HepG2 (cell line): ENCODE results near the gene PPM1G. TPM values are rescaled to one million over a fixed set of nuclear protein-coding genes. Genes with fewer than 3 reads are reported as not detected.

Source experiments
- CCAR2 ChIP-seq: fragments of 200-400 bp; formaldehyde crosslinking; optimal IDR thresholded peaks from 2 replicates; pipeline ENCODE3; 2018; ENCODE audit warnings: low read depth, mild to moderate bottlenecking, low read length, moderate library complexity
- CHD4 ChIP-seq: fragments of 200-600 bp; sonication (generic); IDR thresholded peaks from 2 replicates; pipeline ENCODE4 v1.7.0; 2017; ENCODE audit warnings: mild to moderate bottlenecking, low read length, borderline replicate concordance
- ETV6 ChIP-seq: sonication (generic); formaldehyde crosslinking; conservative IDR thresholded peaks from 2 replicates; pipeline ENCODE4 v1.4.0; 2020; ENCODE audit warnings: missing genetic modification reagents
- HDAC6 ChIP-seq: fragments of 200-600 bp; sonication (generic); IDR thresholded peaks from 2 replicates; pipeline ENCODE4 v1.7.0; 2017; ENCODE audit warnings: mild to moderate bottlenecking, antibody characterized with exemption, low read length, low read depth
- HOXA3 ChIP-seq: sonication (generic); formaldehyde crosslinking; IDR thresholded peaks from 2 replicates; pipeline ENCODE4 v1.5.0; 2020; ENCODE audit warnings: missing genetic modification reagents
- MAFK ChIP-seq, 2 experiments: IDR thresholded peaks in 1 of 2; conservative IDR thresholded peaks in 1 of 2; 2 replicates each; pipeline ENCODE4 v1.6.1; 2011; ENCODE audit warnings: improper control_type of control experiment in 2 of 2, low read length in 2 of 2
- NCOA2 ChIP-seq: sonication (generic); formaldehyde crosslinking; IDR thresholded peaks from 2 replicates; pipeline ENCODE4 v1.8.0; 2022; ENCODE audit warnings: inconsistent platforms
- ONECUT2 ChIP-seq: sonication (generic); formaldehyde crosslinking; IDR thresholded peaks from 2 replicates; pipeline ENCODE4 v1.4.0; 2020; ENCODE audit warnings: missing genetic modification reagents
- PAF1 ChIP-seq: IDR thresholded peaks from 2 replicates; pipeline ENCODE4 v1.6.1; 2016; ENCODE audit warnings: missing genetic modification reagents, missing compliant biosample characterization
- PBX2 ChIP-seq: IDR thresholded peaks from 2 replicates; pipeline ENCODE4 v1.6.1; 2016; ENCODE audit warnings: control low read depth
- POLR2A ChIP-seq, 2 experiments: IDR thresholded peaks; 2 replicates each; pipeline ENCODE4 v1.6.1; 2011; ENCODE audit warnings: low read depth in 2 of 2, low read length in 2 of 2, mild to moderate bottlenecking in 1 of 2, moderate library complexity in 1 of 2; ENCODE audit not compliant: insufficient read depth in 1 of 2
- POLR2AphosphoS5 ChIP-seq: IDR thresholded peaks from 2 replicates; pipeline ENCODE4 v1.6.1; 2012; ENCODE audit warnings: low read depth, low read length
- SCMH1 ChIP-seq: sonication (generic); formaldehyde crosslinking; IDR thresholded peaks from 2 replicates; pipeline ENCODE4 v1.9.0; 2021; ENCODE audit warnings: missing genetic modification reagents, mild to moderate bottlenecking, borderline replicate concordance
- SMAD1 ChIP-seq: sonication (generic); formaldehyde crosslinking; IDR thresholded peaks from 2 replicates; pipeline ENCODE4 v1.4.0; 2020; ENCODE audit warnings: missing genetic modification reagents, low read depth, mild to moderate bottlenecking, borderline replicate concordance
- ZBTB33 ChIP-seq: sonication (generic); formaldehyde crosslinking; IDR thresholded peaks from 2 replicates; pipeline ENCODE4 v1.4.0; 2020; ENCODE audit warnings: missing genetic modification reagents
- ZEB1 ChIP-seq: IDR thresholded peaks from 2 replicates; pipeline ENCODE4 v1.6.1; 2012; ENCODE audit warnings: mild to moderate bottlenecking, low read depth, inconsistent platforms; ENCODE audit not compliant: insufficient replicate concordance
- ZNF275 ChIP-seq: sonication (generic); formaldehyde crosslinking; IDR thresholded peaks from 2 replicates; pipeline ENCODE4 v1.8.0; 2022; ENCODE audit warnings: missing genetic modification reagents, mild to moderate bottlenecking, inconsistent platforms, borderline replicate concordance
- ZNF367 ChIP-seq: sonication (generic); formaldehyde crosslinking; IDR thresholded peaks from 2 replicates; pipeline ENCODE4 v1.4.0; 2020; ENCODE audit warnings: missing genetic modification reagents, borderline replicate concordance
- ZNF441 ChIP-seq: sonication (generic); formaldehyde crosslinking; IDR thresholded peaks from 2 replicates; pipeline ENCODE4 v1.7.0; 2021; ENCODE audit warnings: missing genetic modification reagents, borderline replicate concordance
- ZNF766 ChIP-seq: sonication (generic); formaldehyde crosslinking; IDR thresholded peaks from 2 replicates; pipeline ENCODE4 v1.5.0; 2020; ENCODE audit warnings: missing genetic modification reagents, borderline replicate concordance
- ZNF768 ChIP-seq: sonication (generic); formaldehyde crosslinking; IDR thresholded peaks from 2 replicates; pipeline ENCODE4 v1.4.0; 2020; ENCODE audit warnings: missing genetic modification reagents
- ZNF790 ChIP-seq: sonication (generic); formaldehyde crosslinking; IDR thresholded peaks from 2 replicates; pipeline ENCODE4 v1.8.0; 2022; ENCODE audit warnings: missing genetic modification reagents, mild to moderate bottlenecking, borderline replicate concordance
- ZSCAN21 ChIP-seq: sonication (generic); formaldehyde crosslinking; IDR thresholded peaks from 2 replicates; pipeline ENCODE4 v1.8.0; 2022; ENCODE audit warnings: mild to moderate bottlenecking, missing genetic modification reagents, moderate library complexity, borderline replicate concordance
- polyA plus RNA-seq, 8 experiments: library from polyadenylated mRNA; depleted of rRNA in 3 of 8; stranded (reverse) in 7 of 8; unstranded in 1 of 8; fragments of >200 nt; fragmentation: Illumina TruSeq in 4 of 8; extraction: Trizol in 4 of 8; gene quantifications; 2 replicates each; pipeline versions ENCODE4 v1.2.1 to v1.2.3, GENCODE V29; 2011 to 2016; ENCODE audit warnings: low read depth in 4 of 8, missing spikeins in 1 of 8, mixed read lengths in 1 of 8; ENCODE audit not compliant: insufficient read depth in 1 of 8
- total RNA-seq, 5 experiments: library from RNA; depleted of rRNA; stranded (reverse); fragments of >200 nt; fragmentation: Illumina TruSeq; extraction: Trizol; gene quantifications; 2 replicates each; pipeline ENCODE4 v1.2.3, GENCODE V29; 2016; ENCODE audit warnings: low read depth in 1 of 5
- TF ChIP-seq, protein P1 (sequence below): sonication (generic); formaldehyde crosslinking; IDR thresholded peaks from 2 replicates; pipeline ENCODE4 v1.5.0; 2020; ENCODE audit warnings: mild to moderate bottlenecking, missing genetic modification reagents

PPM1G gene
- total and polyA plus RNA-seq, 2 of the 13 experiments (the other 11 are each of a cell fraction or from before 2014, with no cell fraction given) = 58.2 to 213 TPM

DNA sequence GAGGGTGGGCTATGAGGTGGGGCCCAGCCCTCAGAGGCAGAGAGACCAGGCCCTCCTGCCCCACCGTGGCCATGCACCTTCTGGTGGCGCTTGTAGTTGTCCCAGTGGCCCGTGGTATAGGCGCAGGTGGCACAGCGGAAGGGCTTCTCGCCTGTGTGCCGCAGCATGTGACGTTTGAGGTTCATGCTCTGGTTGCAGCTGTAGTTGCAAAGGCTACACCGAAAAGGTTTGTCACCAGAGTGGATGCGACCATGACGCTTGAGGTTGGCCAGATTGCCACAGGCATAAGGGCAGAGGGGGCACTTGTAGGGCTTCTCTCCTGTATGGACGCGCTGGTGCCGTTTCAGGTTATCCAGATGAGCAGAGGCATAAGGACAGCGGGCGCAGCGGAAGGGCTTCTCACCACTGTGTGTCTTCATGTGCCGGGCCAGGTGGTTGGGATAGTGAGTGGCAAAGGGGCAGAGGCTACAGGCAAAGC lies 31.7 kb downstream of the PPM1G start (continued):
- TF ChIP-seq, protein P1, sequence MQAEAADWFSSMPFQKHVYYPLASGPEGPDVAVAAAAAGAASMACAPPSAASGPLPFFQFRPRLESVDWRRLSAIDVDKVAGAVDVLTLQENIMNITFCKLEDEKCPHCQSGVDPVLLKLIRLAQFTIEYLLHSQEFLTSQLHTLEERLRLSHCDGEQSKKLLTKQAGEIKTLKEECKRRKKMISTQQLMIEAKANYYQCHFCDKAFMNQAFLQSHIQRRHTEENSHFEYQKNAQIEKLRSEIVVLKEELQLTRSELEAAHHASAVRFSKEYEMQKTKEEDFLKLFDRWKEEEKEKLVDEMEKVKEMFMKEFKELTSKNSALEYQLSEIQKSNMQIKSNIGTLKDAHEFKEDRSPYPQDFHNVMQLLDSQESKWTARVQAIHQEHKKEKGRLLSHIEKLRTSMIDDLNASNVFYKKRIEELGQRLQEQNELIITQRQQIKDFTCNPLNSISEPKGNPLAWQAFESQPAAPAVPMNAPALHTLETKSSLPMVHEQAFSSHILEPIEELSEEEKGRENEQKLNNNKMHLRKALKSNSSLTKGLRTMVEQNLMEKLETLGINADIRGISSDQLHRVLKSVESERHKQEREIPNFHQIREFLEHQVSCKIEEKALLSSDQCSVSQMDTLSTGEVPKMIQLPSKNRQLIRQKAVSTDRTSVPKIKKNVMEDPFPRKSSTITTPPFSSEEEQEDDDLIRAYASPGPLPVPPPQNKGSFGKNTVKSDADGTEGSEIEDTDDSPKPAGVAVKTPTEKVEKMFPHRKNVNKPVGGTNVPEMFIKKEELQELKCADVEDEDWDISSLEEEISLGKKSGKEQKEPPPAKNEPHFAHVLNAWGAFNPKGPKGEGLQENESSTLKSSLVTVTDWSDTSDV (CRISPR knock-in tag) = no peak
- TF ChIP-seq SMAD1 (CRISPR knock-in tag) = no peak
- no peak for TF ChIP-seq ZNF441 (CRISPR knock-in tag)
- TF ChIP-seq HDAC6 = no peak
- no peak for TF ChIP-seq SCMH1
- peak; percentile 13; the same call in 1 of the 2 replicates for TF ChIP-seq HOXA3 (CRISPR knock-in tag)
- peak; percentile 22; the same call in 1 of the 2 replicates for TF ChIP-seq PAF1
- TF ChIP-seq CCAR2 = no peak
- TF ChIP-seq ZNF790 (CRISPR knock-in tag) = 0 out of 2 replicates have a peak, but pooled peaks have one; percentile 11
- peak; percentile 64 for TF ChIP-seq POLR2AphosphoS5
- 0 out of 2 replicates have a peak, but pooled peaks have one; percentile 33 for TF ChIP-seq ZSCAN21
- no peak for TF ChIP-seq ZNF275 (CRISPR knock-in tag)
- TF ChIP-seq NCOA2 = no peak
- no peak for TF ChIP-seq CHD4
- no peak for TF ChIP-seq ZNF766 (CRISPR knock-in tag)
- TF ChIP-seq ZEB1 = no peak
- TF ChIP-seq ZNF367 (CRISPR knock-in tag) = no peak
- no peak for TF ChIP-seq MAFK (conservative IDR thresholded peaks at IDR 0.05 in 1 of 2, IDR thresholded peaks at IDR 0.05 in 1 of 2; ENCODE audit: low read length in 2 of 2)
- peak; percentile 20; the same call in 1 of the 2 replicates for TF ChIP-seq ZNF768 (CRISPR knock-in tag)
- TF ChIP-seq ZBTB33 (CRISPR knock-in tag) = peak; percentile 67; the same call in 1 of the 2 replicates
- TF ChIP-seq ETV6 (CRISPR knock-in tag) = no peak
- no peak for TF ChIP-seq PBX2 (CRISPR knock-in tag)
- no peak for TF ChIP-seq ONECUT2 (CRISPR knock-in tag)
- TF ChIP-seq POLR2A (IDR thresholded peaks at IDR 0.05; ENCODE audit: insufficient read depth in 1 of 2, low read depth in 2 of 2, low read length in 2 of 2) = 0 out of 4 replicates have a peak, but pooled peaks of 1 of the 2 experiments have one; percentile 10
